ENCODE results near the gene PTPN22. TPM values are rescaled to one million over a fixed set of nuclear protein-coding genes. Genes with fewer than 3 reads are reported as not detected.

The PTPN22 gene
- total and polyA plus RNA-seq, 9 of the 15 experiments (the other 6 are each of a cell fraction or from before 2014, with no cell fraction given), result 0.45 to 4.6 (median 1.1) TPM

GRCh38 chr1:113809670-113810602, 61.6 kb downstream of the PTPN22 start (continued):
- TF ChIP-seq ARID3A (IDR thresholded peaks at IDR 0.05; ENCODE audit: borderline replicate concordance, low read depth, low read length) (0 out of 2 replicates have a peak, but pooled peaks have one; percentile 11), KLF6 (CRISPR knock-in tag; IDR thresholded peaks at IDR 0.05; ENCODE audit: borderline replicate concordance) (no peak), ATF7 (IDR thresholded peaks at IDR 0.05) (0 out of 2 replicates have a peak, but pooled peaks have one; percentile 19), THAP7 (CRISPR knock-in tag; IDR thresholded peaks at IDR 0.05) (no peak), ZNF408 (CRISPR knock-in tag; IDR thresholded peaks at IDR 0.05; ENCODE audit: low read depth) (no peak), EGR1 (conservative IDR thresholded peaks at IDR 0.05) (no peak), SMAD2 (IDR thresholded peaks at IDR 0.05; ENCODE audit: low read depth, low read length) (no peak), XRCC4 (IDR thresholded peaks at IDR 0.05; ENCODE audit: extremely low read depth, insufficient read depth, insufficient read length) (no peak), NFIC (IDR thresholded peaks at IDR 0.05) (no peak), MTA1 (IDR thresholded peaks at IDR 0.05; ENCODE audit: borderline replicate concordance) (no peak), KLF10 (CRISPR knock-in tag; IDR thresholded peaks at IDR 0.05) (no peak), ZNF23 (CRISPR knock-in tag; IDR thresholded peaks at IDR 0.05) (no peak), SMARCE1 (IDR thresholded peaks at IDR 0.05) (peak; percentile 54; the same call in 1 of the 2 replicates), PCBP2 (IDR thresholded peaks at IDR 0.05; ENCODE audit: low read depth, low read length, poor library complexity, severe bottlenecking) (no peak), ATF3 (IDR thresholded peaks at IDR 0.05) (peak; percentile 52; the same call in 1 of the 2 replicates), ATF3 (CRISPR knock-in tag; conservative IDR thresholded peaks at IDR 0.05) (no peak), ZNF778 (CRISPR knock-in tag; IDR thresholded peaks at IDR 0.05) (no peak), MLLT1 (IDR thresholded peaks at IDR 0.05) (peak; percentile 57 to 59; a peak in 2 of 4 replicates), ARID1B (IDR thresholded peaks at IDR 0.05) (peak; percentile 41; the same call in 1 of the 2 replicates), CTCFL (IDR thresholded peaks at IDR 0.05; ENCODE audit: borderline replicate concordance, insufficient read depth, low read depth, low read length, poor library complexity, severe bottlenecking) (no peak)

All from K562 (cell line).